PC-9 (cell line): ENCODE data around the gene KCNK6.

ENCODE experiments used
- CTCF ChIP-seq: fragments of 200-600 bp; sonication (generic); conservative IDR thresholded peaks from 2 replicates; pipeline ENCODE4 v1.6.1; 2017; ENCODE audit warnings: mixed run types, antibody characterized with exemption, mild to moderate bottlenecking, moderate library complexity
- EZH2 ChIP-seq: fragments of 200-600 bp; sonication (generic); IDR thresholded peaks from 2 replicates; pipeline ENCODE4 v1.8.0; 2017; ENCODE audit warnings: antibody characterized with exemption, low read depth

GRCh38 chr19:38369584-38369983 lies 49.9 kb downstream of the KCNK6 start:
- TF ChIP-seq CTCF (no peak), EZH2 (no peak)
